22Rv1 (cell line): ENCODE results near the gene RTN4R.

ENCODE experiments used
- CTCF ChIP-seq: fragments of 450-650 bp; IDR thresholded peaks from 2 replicates; pipeline ENCODE4 v1.5.1; 2017; ENCODE audit warnings: mild to moderate bottlenecking
- ZFX ChIP-seq: fragments of 450-650 bp; IDR thresholded peaks from 2 replicates; pipeline ENCODE4 v1.6.1; 2017; ENCODE audit warnings: antibody characterized with exemption, borderline replicate concordance

GRCh38 chr22:20261848-20262581 is 6.1 kb downstream of the RTN4R start:
- TF ChIP-seq CTCF (no peak), ZFX (no peak)
